GM11168 (cell line): ENCODE measurements around the gene PIGZ.

Source experiments
- in situ Hi-C: fragments of 300-500 bp; cut with MboI; formaldehyde crosslinking; loops from one replicate; pipeline ENCODE4 v1.12.0; 2022; ENCODE audit warnings: low sequenced_read_pairs; ENCODE audit not compliant: unreplicated experiment

PIGZ gene

DNA sequence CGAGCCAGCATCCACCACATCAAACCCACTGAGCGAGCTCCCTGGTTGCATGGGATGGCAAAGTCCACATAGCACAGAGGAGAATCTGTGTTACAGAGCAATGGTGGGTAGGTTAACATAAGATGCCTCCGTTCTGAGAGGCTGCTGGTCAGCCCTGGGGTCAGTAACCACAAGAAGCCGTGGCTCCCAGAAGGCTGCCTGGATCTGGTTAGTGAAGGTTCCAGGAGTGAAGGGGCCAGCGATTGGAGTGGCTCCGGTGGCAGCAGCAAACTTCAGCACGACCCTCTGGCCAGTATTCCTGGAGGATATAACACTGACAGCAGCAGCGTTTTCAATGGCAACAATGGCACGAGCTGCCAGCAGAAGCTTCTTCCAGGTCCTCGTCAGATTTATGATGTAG is 18.4 kb upstream of the PIGZ start:
- in situ Hi-C loops = loop anchor here (25.0 kb wide), 1 partner anchor 525 kb away; no protein-coding TSS in a partner anchor

DNA sequence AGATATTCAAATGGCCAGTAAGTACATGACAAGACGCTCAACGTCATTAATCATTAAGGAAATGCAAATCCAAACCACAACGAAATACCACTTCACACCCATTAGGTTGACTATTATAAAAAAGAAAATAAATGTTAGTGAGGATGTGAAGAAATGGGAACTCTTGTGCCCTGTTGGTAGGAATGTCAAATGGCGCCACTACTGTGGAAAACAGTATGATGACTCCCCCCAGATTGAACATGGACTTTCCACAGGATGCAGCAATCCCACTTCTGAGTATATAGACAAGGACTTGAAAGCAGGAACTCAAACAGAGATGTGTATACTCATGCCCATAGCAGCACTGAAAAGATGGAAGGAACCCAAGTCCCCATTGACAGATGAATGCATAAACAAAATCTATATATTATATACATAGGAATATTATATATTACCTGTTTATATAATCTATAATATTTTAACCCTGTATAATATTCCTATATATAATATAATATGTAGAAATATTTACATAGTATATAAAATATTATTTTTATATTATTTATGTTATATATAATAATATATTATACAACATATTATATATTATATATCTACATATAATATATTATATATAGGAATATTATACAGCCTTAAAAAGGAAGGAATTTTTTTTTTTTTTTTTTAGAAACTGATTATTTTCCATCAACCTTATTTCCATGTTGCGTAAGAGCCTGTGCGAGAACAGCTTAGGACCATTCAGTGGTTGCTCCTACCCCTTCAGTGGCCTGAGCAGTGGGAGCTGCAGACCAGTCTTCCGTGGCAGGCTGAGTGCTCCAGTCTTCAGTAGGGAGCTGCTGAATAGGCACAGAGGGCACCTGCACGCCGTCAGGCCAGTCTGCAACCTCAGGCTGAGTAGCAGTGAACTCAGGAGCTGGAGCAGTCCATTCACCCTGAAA is 17.6 kb upstream of the PIGZ start:
- in situ Hi-C loops = loop anchor here (25.0 kb wide), 1 partner anchor 526 kb away; no protein-coding TSS in a partner anchor

DNA sequence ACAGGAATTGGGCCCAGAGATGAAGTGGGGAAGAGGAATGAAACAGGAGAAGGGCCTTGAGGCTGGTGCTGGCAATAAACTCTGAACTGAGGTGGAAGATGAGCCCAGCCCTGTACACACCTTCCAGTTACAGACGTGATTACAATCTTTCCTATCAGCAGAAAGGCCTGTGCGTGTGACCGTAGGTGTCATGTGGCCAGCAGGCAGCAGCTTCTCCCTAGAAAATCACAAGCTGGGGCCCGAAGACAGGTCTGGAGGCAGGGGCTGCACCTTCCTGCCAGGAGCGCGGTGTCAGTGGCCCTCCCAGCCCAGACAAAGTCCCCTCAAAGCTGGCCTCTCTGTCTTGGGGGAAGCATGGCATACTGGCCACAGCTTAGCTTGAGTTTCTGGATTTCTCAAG is 16.7 kb upstream of the PIGZ start:
- in situ Hi-C loops = loop anchor here (25.0 kb wide), 1 partner anchor 527 kb away; no protein-coding TSS in a partner anchor

DNA sequence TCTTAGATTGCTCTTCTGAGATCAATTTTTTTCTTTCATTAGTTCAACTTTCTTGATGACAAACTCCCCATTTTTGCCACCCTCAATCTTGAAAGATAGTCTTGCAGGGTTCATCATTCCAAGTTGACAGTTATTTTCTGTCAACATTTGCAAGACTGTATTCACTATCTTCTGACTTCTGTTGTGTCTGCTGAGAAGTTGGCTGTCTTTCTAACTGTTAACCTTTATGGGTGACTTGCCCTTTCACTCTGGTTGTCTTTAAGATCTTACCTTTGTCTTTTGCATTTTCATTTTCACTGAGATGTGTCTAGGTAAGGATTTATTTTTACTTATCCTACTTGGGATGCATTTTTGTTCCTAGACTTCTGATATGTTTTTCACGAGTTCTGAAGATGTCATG is 14.6 kb upstream of the PIGZ start:
- in situ Hi-C loops = loop anchor here (25.0 kb wide), 1 partner anchor 529 kb away; no protein-coding TSS in a partner anchor

DNA sequence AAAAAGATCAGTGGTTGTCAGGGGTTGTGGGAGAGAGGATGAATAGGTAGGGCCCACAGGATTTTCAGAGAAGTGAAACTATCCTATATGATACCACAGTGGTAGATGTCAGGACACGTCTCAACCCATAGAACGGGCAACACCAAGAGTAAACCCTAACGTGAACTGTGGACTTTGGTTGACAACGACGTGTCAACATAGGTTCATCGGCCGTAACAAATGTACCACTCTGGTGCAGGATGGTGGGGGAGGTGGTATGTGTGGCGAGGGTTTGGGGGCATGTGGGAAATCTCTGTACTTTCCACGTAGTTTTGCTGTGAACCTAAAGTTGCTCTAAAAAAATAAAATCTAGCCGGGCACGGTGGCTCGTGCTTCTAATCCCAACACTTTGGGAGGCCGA is 13.0 kb upstream of the PIGZ start:
- in situ Hi-C loops = loop anchor here (25.0 kb wide), 1 partner anchor 531 kb away; no protein-coding TSS in a partner anchor

DNA sequence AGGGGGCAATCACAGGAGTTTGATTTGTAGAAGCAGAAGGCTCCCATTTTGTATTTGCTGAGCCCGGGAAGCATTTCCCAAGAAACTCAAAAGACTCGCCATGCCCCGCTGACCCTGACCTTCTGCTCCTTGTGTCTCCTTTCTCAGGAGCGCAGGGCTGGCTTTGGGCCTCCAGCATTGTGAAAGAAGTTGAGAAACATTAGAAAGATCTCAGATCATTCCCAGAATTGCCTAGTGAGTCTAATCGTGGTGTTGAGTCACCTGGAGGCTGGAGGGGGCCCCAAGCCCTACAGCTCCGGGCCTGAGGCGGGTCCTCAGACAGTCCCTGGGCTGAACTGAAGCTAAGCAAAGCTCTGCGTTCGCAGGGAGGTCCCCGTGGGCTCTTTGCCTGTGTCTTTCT is 10.9 kb upstream of the PIGZ start:
- in situ Hi-C loops = loop anchor here (25.0 kb wide), 1 partner anchor 533 kb away; no protein-coding TSS in a partner anchor

DNA sequence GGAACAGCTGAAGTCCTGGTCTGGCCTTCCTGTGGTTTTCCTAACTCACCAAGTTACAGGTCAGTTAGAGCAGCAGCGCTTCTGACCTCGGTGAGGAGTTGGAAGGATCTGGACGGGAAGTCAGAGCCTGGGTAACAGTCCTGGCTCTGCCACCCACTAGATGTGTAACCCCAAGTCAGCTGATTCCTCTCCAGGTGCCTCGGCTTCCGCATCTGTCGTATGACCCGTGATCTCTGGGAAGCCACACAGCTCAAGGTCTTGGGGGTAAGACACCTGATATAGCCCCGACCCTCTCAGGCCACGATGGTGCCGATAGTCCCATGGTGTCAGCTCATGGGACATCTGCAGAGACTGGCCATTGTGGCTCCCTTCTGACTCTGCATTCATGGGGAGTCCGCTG is 8.3 kb upstream of the PIGZ start:
- in situ Hi-C loops = loop anchor here (25.0 kb wide), 1 partner anchor 535 kb away; no protein-coding TSS in a partner anchor

DNA sequence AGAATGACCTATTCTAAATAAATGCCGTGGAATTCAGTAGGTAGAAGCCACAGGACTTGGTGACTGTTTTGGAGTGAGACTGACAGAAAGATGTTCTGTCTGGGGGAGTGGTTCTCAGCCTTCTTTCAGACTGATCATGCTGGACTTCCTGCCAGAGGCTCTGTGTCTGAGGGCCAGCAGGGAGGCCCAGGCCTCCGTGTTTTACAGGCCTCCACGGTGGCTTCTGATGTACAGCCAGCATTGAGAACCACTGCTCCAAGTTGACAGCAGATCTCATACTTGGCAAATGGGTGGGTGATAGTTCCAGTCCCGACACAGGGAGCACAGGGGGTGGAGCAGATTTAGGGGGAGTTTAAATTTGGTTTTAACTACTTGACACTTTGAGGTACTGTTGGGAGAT is 6.7 kb upstream of the PIGZ start:
- in situ Hi-C loops = loop anchor here (25.0 kb wide), 1 partner anchor 537 kb away; no protein-coding TSS in a partner anchor

DNA sequence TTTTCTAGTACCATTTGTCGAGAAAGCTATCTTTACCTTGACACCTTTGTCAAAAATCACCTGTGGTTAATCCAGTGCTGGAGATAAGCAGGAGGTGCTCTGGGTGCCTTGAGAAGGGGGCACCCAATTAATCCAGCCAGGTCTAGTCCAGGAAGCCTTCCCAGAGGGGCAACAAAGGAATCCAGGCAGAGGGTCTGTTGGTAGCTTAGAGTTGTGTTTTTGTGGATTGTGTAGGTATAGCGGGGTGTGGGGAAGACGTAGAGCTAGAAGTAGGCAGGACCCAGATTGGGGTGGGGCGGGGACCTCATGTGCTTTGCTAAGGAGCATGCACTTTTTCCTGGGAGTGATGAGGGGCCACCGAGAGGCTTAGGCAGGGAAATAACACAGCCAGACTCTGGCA is 6.0 kb upstream of the PIGZ start:
- in situ Hi-C loops = loop anchor here (5.0 to 25.0 kb wide), 2 partner anchors 132 to 538 kb away; no protein-coding TSS in a partner anchor

DNA sequence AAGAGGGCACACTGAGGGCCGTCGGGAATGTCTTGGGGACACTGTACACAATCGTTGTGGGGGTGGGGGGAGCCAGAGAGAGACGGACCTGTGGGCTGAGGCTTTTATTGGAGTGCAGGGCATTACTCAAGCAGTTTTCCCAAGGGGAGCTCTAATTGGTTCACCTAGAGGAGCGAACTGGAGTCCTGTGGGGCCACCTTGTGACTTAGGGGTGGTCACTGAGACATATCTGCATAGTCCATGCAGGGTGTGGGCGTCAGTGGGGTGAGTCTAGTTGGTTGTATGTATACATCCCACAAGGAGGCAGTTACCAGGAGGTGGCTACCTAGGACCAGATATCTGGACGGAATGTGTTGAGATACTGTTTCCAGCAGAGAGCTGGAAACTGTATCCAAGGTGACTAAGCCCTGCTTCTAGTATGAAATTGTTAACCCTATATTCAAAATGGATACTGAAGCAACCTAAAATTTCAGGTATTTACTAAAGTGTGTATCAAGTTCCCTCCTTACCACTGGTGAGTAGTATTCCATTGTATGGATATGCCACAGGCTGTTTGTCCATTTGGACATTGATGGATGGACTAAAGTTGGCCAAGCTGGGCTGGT is 2.6 kb upstream of the PIGZ start:
- in situ Hi-C loops = loop anchor here (5.0 kb wide), 1 partner anchor 129 kb away; no protein-coding TSS in a partner anchor

DNA sequence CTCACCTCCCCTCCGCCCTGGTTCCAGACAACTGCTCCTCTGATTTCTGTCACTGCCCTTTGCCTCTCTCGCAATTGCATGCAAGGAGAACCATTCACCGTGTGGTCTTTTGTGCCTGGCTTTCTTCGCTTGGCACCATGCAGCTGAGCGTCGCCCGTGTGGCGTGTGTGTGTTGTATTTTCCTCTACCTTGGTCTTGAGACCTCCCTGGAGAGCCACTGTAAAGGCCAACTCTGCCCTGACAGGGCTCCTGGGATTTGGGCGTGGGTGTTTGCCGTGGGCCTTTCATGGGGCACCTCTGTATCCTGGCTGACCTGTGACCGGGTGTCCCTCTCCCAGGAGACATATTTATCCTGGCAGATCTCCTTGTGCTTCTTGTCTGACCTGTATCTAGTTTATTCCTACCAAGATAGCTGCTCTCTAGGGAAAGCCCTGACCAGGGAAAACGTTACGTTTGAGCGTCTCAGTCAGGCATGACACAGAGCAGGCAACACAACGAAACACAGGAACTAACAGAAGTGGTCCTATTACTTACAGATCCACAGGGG is 2.0 kb upstream of the PIGZ start:
- in situ Hi-C loops = loop anchor here (5.0 kb wide), 1 partner anchor 128 kb away; no protein-coding TSS in a partner anchor

DNA sequence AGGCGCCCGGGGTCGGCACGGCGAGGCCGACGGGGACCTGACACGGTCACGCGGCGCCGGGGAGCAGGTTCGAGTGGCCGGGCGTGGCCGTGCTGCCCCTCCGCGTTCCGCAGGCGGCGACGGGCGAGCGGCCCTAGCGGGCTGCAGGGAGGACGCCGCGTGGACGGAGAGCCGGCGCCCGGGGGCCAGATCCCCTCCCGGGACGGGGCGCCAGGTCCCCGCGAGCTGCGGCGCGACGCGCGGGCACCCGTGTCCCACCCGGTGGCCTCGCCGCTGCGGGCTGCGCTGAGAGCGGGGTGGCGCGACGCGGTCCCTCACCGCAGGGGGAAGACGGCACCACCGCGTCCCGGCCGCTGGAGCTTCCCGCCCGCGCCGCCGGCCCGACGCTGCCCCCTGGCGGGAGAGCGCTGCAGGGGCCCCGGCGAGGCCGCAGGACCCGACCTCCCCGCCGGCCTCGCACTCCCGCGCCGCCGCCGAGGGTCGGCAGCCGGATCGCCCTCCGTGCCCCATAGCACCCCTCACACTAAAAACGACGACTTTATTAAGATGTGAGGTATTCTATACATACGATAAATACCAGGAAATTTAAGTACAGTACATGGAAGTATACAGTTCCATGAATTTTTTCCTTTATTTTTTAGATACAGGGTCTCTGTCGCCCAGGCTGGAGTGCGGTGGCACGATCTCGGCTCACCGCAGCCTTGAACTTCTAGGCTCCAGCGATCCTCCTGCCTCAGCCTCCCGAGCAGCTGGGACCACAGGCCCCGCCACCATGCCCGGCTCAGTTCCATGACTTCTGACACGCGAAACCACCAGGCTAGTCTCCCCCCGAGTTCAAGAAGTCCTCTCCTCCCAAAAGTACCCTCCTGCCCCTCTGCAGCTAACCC is 1.3 kb upstream of the PIGZ start:
- in situ Hi-C loops = loop anchor here (5.0 kb wide), 1 partner anchor 128 kb away; no protein-coding TSS in a partner anchor

DNA sequence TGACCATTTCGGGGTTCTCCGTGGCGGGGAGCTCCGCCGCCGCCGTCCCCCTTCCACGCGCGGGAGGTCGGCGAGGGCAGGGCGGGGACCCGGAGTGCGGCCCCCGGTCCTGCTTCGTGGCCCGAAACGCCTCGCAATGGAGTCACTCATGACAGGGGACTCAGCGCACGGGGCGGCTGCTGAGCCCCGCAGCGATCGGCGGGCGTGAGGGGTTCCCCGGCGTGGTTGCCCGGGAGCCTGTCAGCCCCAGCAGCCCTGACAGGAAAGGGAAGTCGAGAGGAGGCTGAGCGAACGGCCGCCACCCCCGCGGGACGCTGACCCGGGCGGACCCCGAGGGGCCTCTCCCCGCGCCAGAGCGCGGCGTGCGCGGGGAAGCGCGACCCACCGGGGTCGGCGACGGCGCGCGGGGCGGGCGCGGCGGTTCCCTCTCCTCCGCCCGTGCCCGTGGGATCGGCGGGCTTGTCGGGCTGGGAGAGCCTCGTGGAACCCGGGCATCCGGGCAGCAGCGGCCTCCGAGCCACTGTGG is 564 bp upstream of the PIGZ start:
- in situ Hi-C loops = no loop called here

DNA sequence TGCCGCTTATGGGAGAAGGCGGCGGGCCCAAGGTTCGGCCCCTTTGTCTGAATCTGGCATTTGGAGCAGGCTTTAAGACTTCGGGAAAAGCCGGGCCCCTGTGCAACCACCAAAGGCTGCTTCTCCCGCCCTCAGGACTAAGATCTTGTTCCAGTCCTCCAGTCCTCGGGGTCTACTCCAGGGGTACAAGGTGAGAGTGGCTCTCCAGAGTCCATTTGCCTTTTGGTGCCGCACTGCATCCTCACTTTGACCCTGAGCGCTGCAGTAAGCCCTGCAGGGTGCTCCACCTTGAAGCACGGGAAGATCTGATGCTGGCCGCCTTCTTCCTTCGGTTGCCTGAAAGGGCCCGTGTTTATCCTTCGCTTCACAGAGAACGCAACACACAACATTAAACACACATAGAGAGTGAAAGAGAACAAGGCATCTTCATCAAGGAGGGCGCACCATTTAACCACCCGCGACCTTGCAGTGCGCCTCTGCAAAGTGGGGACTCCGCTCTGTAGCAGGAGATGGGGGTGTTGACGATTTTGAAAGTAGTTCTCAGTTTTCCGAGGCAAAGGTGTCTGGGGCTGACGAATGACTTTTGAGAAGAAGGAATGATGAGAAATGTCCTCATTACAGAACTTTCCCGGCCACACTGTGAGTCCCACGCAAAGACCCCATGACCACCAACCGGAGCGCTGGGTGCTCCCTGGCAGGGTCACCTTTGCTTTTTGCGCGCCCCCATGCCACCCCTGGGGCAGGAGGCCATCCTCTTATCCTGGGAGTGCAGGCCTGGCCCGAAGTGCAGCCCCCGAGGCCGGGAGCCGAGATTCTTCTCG is 1.0 kb downstream of the PIGZ start:
- in situ Hi-C loops = no loop called here

DNA sequence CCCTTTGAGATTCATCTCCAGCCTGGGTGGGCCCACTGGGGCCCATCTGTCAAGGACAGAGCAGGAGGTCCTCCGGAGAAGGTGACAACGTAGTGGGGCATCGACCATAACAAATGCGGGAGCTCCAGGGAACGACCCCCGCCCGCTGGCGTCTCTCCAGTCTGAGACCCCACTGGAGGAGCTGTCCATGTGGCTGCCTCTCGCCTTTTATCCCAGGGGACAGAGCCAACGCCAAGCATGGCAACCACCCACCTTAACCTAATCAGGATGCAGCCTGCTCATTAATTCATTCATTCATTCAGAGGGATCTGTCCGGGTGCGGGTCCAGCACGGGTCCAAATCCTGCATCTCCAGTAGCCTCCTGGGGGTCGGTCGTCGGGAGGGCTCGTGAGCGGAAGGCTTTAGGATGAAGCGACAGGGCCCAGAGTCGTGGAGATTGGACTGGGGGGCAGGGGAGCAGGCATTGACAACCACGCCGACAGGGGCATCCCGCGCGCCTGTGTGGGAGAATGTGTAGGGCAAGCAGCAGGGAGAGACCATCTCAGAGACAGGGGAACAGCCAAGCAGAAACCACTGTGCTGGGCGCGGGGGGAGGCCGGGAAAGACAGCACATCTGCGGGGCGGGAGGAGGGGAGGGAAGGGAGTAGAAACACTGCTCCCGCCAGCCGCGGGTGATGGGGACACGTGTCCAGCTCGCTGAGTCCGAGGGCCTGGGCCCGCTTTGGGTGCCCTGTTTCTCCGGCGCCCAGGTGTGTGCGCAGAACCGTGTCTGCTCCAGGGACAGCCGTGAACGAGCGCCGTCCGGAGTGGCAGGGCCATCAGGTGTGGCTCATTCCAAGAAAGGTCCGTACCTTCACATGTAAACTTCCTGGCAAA is 1.9 kb downstream of the PIGZ start:
- in situ Hi-C loops = no loop called here

DNA sequence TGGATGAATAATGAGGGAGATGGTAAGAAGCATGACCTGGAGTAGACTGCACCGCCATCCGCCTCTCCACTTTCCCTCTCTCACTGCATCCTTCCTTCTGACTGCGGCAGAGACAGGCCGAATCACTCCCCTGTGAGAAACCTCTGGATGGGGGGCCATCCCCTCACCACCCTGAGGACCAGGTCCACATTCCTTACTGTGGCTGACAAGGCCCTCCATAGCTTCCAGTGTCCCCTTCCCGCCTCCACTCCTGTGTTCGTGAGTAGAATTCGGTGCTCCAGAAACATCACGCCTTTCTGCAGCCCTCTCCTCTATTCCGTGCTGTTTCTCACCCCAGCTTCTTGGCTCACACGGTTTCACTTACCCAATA is 2.8 kb downstream of the PIGZ start:
- in situ Hi-C loops = no loop called here

DNA sequence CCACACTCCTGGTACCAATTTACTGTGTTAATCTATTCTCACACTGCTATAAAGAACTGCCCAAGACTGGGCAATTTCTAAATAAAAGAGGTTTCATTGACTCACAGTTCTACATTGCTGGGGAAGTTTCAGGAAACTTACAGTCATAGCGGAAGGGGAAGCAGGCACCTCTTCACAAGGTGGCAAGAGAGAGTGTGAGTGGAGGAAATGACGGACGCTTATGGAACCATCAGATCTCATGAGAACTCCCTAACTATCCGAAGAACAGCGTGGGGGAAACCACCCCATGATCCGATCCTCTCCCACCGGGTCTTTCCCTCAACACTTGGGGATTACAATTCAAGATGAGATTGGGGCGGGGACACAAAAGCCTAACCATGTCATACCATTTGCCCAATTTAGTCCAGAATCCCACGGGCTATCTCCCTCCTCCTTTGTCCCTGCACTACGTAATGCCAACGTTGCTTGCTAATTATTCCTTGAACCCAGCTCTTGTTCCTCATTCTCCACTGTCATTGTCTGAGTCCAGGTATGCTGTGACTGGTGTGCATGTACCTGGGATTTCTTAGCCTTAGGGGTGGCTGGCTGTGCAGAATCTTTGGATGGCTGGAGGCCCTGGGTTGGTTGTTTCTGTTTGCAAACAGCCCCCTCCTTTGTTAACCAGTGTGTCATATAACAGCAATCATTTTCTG is 3.4 kb downstream of the PIGZ start:
- in situ Hi-C loops = no loop called here
